IMR-90 (cell line): Measurements from ENCODE around the gene TLCD1. TPM values are rescaled to one million over a fixed set of nuclear protein-coding genes. Genes with fewer than 3 reads are reported as not detected.
A peak's percentile ranks its signal among the peaks of the same experiment; 100 is the strongest.

Source experiments
- ATAC-seq: fragments of 200-7000 bp; cut with Tn5 transposase; 2 replicates; pipeline ENCODE4 v1.9.1; 2020; ENCODE audit warnings: low read depth, mild to moderate bottlenecking, moderate library complexity
- BruUV-seq: library from RNA; stranded (reverse); fragments of 400-500 nt; replicated peaks from 2 replicates; lab custom pipeline; 2021; lab: Mats Ljungman, UMichigan
- CTCF ChIA-PET: fragments of 300-600 bp; formaldehyde crosslinking; extraction: SDS; loops from one replicate; lab custom pipeline; 2021; ENCODE audit warnings: antibody characterized with exemption; lab: Yijun Ruan, JAX
- POLR2A ChIA-PET: fragments of 300-600 bp; sonication (Branson Sonifier 250); formaldehyde crosslinking; loops from one replicate; lab custom pipeline; 2022; ENCODE audit warnings: antibody characterized with exemption; ENCODE audit not compliant: unreplicated experiment; lab: Charles Lee
- DNase-seq: peaks from one replicate; pipeline ENCODE4 v3.0.0; 2013
- H2AFZ ChIP-seq: replicated peaks from 2 replicates; pipeline ENCODE3; 2013; ENCODE audit warnings: low read length, mild to moderate bottlenecking; ENCODE audit not compliant: poor library complexity
- H2AK5ac ChIP-seq: 2 replicates; pipeline ENCODE4 v1.6.1; 2013; ENCODE audit warnings: low read depth, low read length, inconsistent platforms
- H2AK9ac ChIP-seq: replicated peaks from 2 replicates; pipeline ENCODE3; 2013; ENCODE audit warnings: mild to moderate bottlenecking, low read depth, low read length, moderate library complexity; ENCODE audit not compliant: poor library complexity
- H2BK120ac ChIP-seq: 2 replicates; pipeline ENCODE4 v1.6.1; 2013; ENCODE audit warnings: low read depth, low read length, inconsistent platforms
- H2BK15ac ChIP-seq: 3 replicates; pipeline ENCODE4 v1.6.1; 2013; ENCODE audit warnings: low read depth, low read length, inconsistent platforms
- H2BK20ac ChIP-seq: 2 replicates; pipeline ENCODE4 v1.6.1; 2013; ENCODE audit warnings: low read depth, mild to moderate bottlenecking, inconsistent platforms, low read length, moderate library complexity
- H2BK5ac ChIP-seq: 2 replicates; pipeline ENCODE4 v1.6.1; 2013; ENCODE audit warnings: mild to moderate bottlenecking, low read depth, low read length, inconsistent platforms; ENCODE audit not compliant: poor library complexity, severe bottlenecking
- H3K14ac ChIP-seq: replicated peaks from 2 replicates; pipeline ENCODE4 v1.6.1; 2013; ENCODE audit warnings: low read depth, low read length, inconsistent platforms
- H3K18ac ChIP-seq: 2 replicates; pipeline ENCODE4 v1.6.1; 2013; ENCODE audit warnings: low read depth, low read length, control low read depth
- H3K23ac ChIP-seq: 2 replicates; pipeline ENCODE4 v1.6.1; 2013; ENCODE audit warnings: low read depth, low read length, inconsistent platforms
- H3K27ac ChIP-seq: 2 replicates; pipeline ENCODE4 v1.5.1; 2013; ENCODE audit warnings: mild to moderate bottlenecking, control low read depth, low read length; ENCODE audit not compliant: insufficient read depth
- H3K27me3 ChIP-seq: 2 replicates; pipeline ENCODE4 v1.6.1; 2013; ENCODE audit warnings: low read length; ENCODE audit not compliant: control insufficient read depth, insufficient read depth
- H3K36me3 ChIP-seq: 2 replicates; pipeline ENCODE4 v1.6.1; 2013; ENCODE audit warnings: low read length, mixed read lengths; ENCODE audit not compliant: control insufficient read depth, insufficient read depth
- H3K4ac ChIP-seq: 2 replicates; pipeline ENCODE4 v1.6.1; 2013; ENCODE audit warnings: low read depth, low read length, inconsistent platforms
- H3K4me1 ChIP-seq: 2 replicates; pipeline ENCODE4 v1.6.1; 2013; ENCODE audit warnings: low read length, mixed read lengths; ENCODE audit not compliant: control insufficient read depth, insufficient read depth
- H3K4me2 ChIP-seq: 2 replicates; pipeline ENCODE4 v1.6.1; 2013; ENCODE audit warnings: low read depth, mild to moderate bottlenecking, control low read depth, low read length, moderate library complexity
- H3K4me3 ChIP-seq: 2 replicates; pipeline ENCODE4 v1.5.1; 2013; ENCODE audit warnings: low read depth, mild to moderate bottlenecking, control low read depth, low read length, moderate library complexity; ENCODE audit not compliant: insufficient read depth
- H3K56ac ChIP-seq: 2 replicates; pipeline ENCODE4 v1.6.1; 2013; ENCODE audit warnings: low read length, inconsistent platforms; ENCODE audit not compliant: insufficient read depth; ENCODE audit errors: extremely low read depth
- H3K79me1 ChIP-seq, 2 experiments: 2 replicates each; pipeline ENCODE4 v1.6.1; 2013; ENCODE audit warnings: low read length in 2 of 2, inconsistent platforms in 1 of 2, low read depth in 1 of 2
- H3K9ac ChIP-seq: 2 replicates; pipeline ENCODE4 v1.6.1; 2013; ENCODE audit warnings: low read depth, low read length, control low read depth
- H3K9me1 ChIP-seq: 2 replicates; pipeline ENCODE4 v1.6.1; 2013; ENCODE audit warnings: low read length, inconsistent platforms; ENCODE audit not compliant: insufficient read depth
- H3K9me3 ChIP-seq: 2 replicates; pipeline ENCODE4 v1.6.1; 2013; ENCODE audit warnings: low read length; ENCODE audit not compliant: control insufficient read depth, insufficient read depth
- H4K20me1 ChIP-seq: 2 replicates; pipeline ENCODE4 v1.6.1; 2013; ENCODE audit warnings: low read length, inconsistent platforms; ENCODE audit not compliant: insufficient read depth
- H4K5ac ChIP-seq: 2 replicates; pipeline ENCODE4 v1.6.1; 2013; ENCODE audit warnings: mild to moderate bottlenecking, low read depth, low read length, control low read depth
- H4K8ac ChIP-seq, 2 experiments: 2 replicates each; pipeline ENCODE4 v1.6.1; 2013; ENCODE audit warnings: low read depth in 2 of 2, low read length in 2 of 2, control low read depth in 1 of 2, inconsistent platforms in 1 of 2
- H4K91ac ChIP-seq: 2 replicates; pipeline ENCODE4 v1.6.1; 2013; ENCODE audit warnings: low read depth, low read length, inconsistent platforms; ENCODE audit not compliant: insufficient read depth
- BHLHE40 ChIP-seq: fragments of 150-350 bp; IDR thresholded peaks from 2 replicates; pipeline ENCODE4 v1.6.1; 2016; ENCODE audit warnings: mild to moderate bottlenecking, low read depth, low read length
- CEBPB ChIP-seq: IDR thresholded peaks from 2 replicates; pipeline ENCODE4 v1.6.1; 2012; ENCODE audit warnings: low read depth, low read length, improper control_type of control experiment
- CHD1 ChIP-seq: IDR thresholded peaks from 2 replicates; pipeline ENCODE4 v1.6.1; 2012; ENCODE audit warnings: low read depth, low read length, improper control_type of control experiment
- CTCF ChIP-seq: conservative IDR thresholded peaks from 2 replicates; pipeline ENCODE4 v1.5.1; 2012; ENCODE audit warnings: mild to moderate bottlenecking, low read depth, low read length, improper control_type of control experiment
- ELK1 ChIP-seq: fragments of 150-350 bp; IDR thresholded peaks from 2 replicates; pipeline ENCODE4 v1.6.1; 2016; ENCODE audit warnings: low read depth, mild to moderate bottlenecking, low read length, moderate library complexity, borderline replicate concordance
- FOS ChIP-seq: fragments of 150-350 bp; IDR thresholded peaks from 2 replicates; pipeline ENCODE4 v1.6.1; 2016; ENCODE audit warnings: low read depth, low read length
- MAFK ChIP-seq: IDR thresholded peaks from 2 replicates; pipeline ENCODE4 v1.6.1; 2012; ENCODE audit warnings: low read depth, low read length, improper control_type of control experiment
- MAZ ChIP-seq: IDR thresholded peaks from 2 replicates; pipeline ENCODE4 v1.6.1; 2012; ENCODE audit warnings: low read depth, mild to moderate bottlenecking, low read length, improper control_type of control experiment, moderate library complexity, borderline replicate concordance
- MXI1 ChIP-seq: IDR thresholded peaks from 2 replicates; pipeline ENCODE4 v1.6.1; 2012; ENCODE audit warnings: low read depth, mild to moderate bottlenecking, low read length, moderate library complexity, borderline replicate concordance
- NFE2L2 ChIP-seq: fragments of 150-350 bp; IDR thresholded peaks from 2 replicates; pipeline ENCODE4 v1.6.1; 2016; ENCODE audit warnings: low read depth, mild to moderate bottlenecking, low read length
- POLR2A ChIP-seq: IDR thresholded peaks from 2 replicates; pipeline ENCODE4 v1.6.1; 2012; ENCODE audit warnings: mild to moderate bottlenecking, low read depth, low read length
- RAD21 ChIP-seq: IDR thresholded peaks from 2 replicates; pipeline ENCODE4 v1.6.1; 2012; ENCODE audit warnings: low read length, improper control_type of control experiment
- RCOR1 ChIP-seq: IDR thresholded peaks from 2 replicates; pipeline ENCODE4 v1.6.1; 2012; ENCODE audit warnings: mild to moderate bottlenecking, low read length, improper control_type of control experiment; ENCODE audit not compliant: insufficient replicate concordance
- RFX5 ChIP-seq: IDR thresholded peaks from 2 replicates; pipeline ENCODE4 v1.8.0; 2012; ENCODE audit warnings: low read depth, mild to moderate bottlenecking, low read length, moderate library complexity
- SMC3 ChIP-seq: fragments of 150-350 bp; IDR thresholded peaks from 2 replicates; pipeline ENCODE4 v1.6.1; 2016; ENCODE audit warnings: low read depth, mild to moderate bottlenecking, antibody characterized with exemption, low read length, moderate library complexity
- USF2 ChIP-seq: fragments of 150-350 bp; IDR thresholded peaks from 2 replicates; pipeline ENCODE4 v1.6.1; 2017; ENCODE audit warnings: mild to moderate bottlenecking, antibody characterized with exemption, low read length, low read depth
- WGBS, 2 experiments: methylation state at CpG; one replicate each; pipeline versions ENCODE4 v1.1.5 to v1.1.7; 2013; ENCODE audit warnings: missing lambda C conversion rate in 2 of 2; ENCODE audit not compliant: insufficient read length in 1 of 2; ENCODE audit errors: extremely low coverage in 2 of 2; 5-methylcytosine and 5-hydroxymethylcytosine counted together
- dilution Hi-C: fragments of 300-500 bp; cut with HindIII; formaldehyde crosslinking; loops from one replicate; pipeline ENCODE4 v1.14.3; 2018; ENCODE audit warnings: low sequenced_read_pairs; ENCODE audit not compliant: unreplicated experiment
- in situ Hi-C: fragments of 300-500 bp; cut with MboI; formaldehyde crosslinking; loops from 3 replicates; pipeline ENCODE4 v1.14.3; 2019; ENCODE audit warnings: low sequenced_read_pairs, inconsistent platforms, mixed read lengths
- intact Hi-C: fragments of 100-400 bp; cut with micrococcal nuclease; formaldehyde crosslinking; loops from 2 replicates; pipeline ENCODE4 v1.10.0; 2022
- polyA plus RNA-seq, 3 experiments: library from polyadenylated mRNA; depleted of rRNA; stranded (reverse); fragments of >200 nt; gene quantifications; 2 replicates each; pipeline ENCODE4 v1.2.3, GENCODE V29; 2012; ENCODE audit warnings: low replicate concordance in 1 of 3
- total RNA-seq: library from RNA; depleted of rRNA; stranded (reverse); fragments of >200 nt; gene quantifications from 2 replicates; pipeline ENCODE4 v1.2.3, GENCODE V29; 2012

The TLCD1 gene
- total and polyA plus RNA-seq, 2 of the 4 experiments (the other 2 are of a cell fraction) = 3.6 to 9.3 TPM

GRCh38 chr17:28686296-28686695 lies 39.7 kb downstream of the TLCD1 start:
- ChIA-PET CTCF (no interaction called here), POLR2A (no interaction called here)
- Histone ChIP-seq H2AK5ac (no peak overlapping the region), H2BK5ac (no peak overlapping the region), H4K5ac (no peak overlapping the region), H4K91ac (no peak overlapping the region), H2AFZ (no peak overlapping the region), H2BK20ac (no peak overlapping the region), H2AK9ac (peak overlapping the region; percentile 34), H3K18ac (no peak overlapping the region), H3K27ac (no peak overlapping the region), H3K4me2 (no peak overlapping the region), H3K9ac (no peak overlapping the region), H2BK120ac (no peak overlapping the region), H3K79me1 (peaks cover 0 to 17% of the 10 kb centered on the region in 2 experiments; a peak in 2 of 4 replicates), H4K8ac (no peak overlapping the region), H3K4ac (no peak overlapping the region), H3K23ac (no peak overlapping the region), H3K4me1 (no peaks in the 10 kb centered on the region), H4K20me1 (no peaks in the 10 kb centered on the region; the same call in 1 of the 2 replicates), H3K36me3 (peaks cover 84% of the 10 kb centered on the region), H3K27me3 (no peaks in the 10 kb centered on the region), H3K56ac (no peak overlapping the region), H3K14ac (no peak overlapping the region), H3K9me3 (no peaks in the 10 kb centered on the region), H3K9me1 (0 out of 2 replicates have a peak, but pooled peaks cover 3% of the 10 kb centered on the region), H2BK15ac (no peak overlapping the region), H3K4me3 (no peak overlapping the region)
- dilution Hi-C loops = no loop called here
- no TSS peak for BruUV-seq
- in situ Hi-C loops = no loop called here
- ATAC-seq = no peak
- WGBS, 2 experiments = no CpG with 5 or more reads among the region's 4 CpGs
- DNase-seq = no peak
- intact Hi-C loops = no loop called here
- no peak for TF ChIP-seq NFE2L2
- no peak for TF ChIP-seq USF2
- TF ChIP-seq RFX5 = no peak
- no peak for TF ChIP-seq SMC3
- no peak for TF ChIP-seq FOS
- TF ChIP-seq CEBPB = no peak
- TF ChIP-seq MAFK = no peak
- no peak for TF ChIP-seq POLR2A
- no peak for TF ChIP-seq MAZ
- TF ChIP-seq CHD1 = no peak
- TF ChIP-seq MXI1 = no peak
- no peak for TF ChIP-seq RAD21
- TF ChIP-seq RCOR1 = no peak
- no peak for TF ChIP-seq ELK1
- no peak for TF ChIP-seq CTCF
- TF ChIP-seq BHLHE40 = no peak
